HepG2 (cell line): ENCODE results near the gene EIF4H. TPM values are rescaled to one million over a fixed set of nuclear protein-coding genes. Genes with fewer than 3 reads are reported as not detected.

Source experiments
- BRCA1 ChIP-seq: sonication (generic); formaldehyde crosslinking; IDR thresholded peaks from 2 replicates; pipeline ENCODE4 v1.4.0; 2020; ENCODE audit warnings: missing genetic modification reagents
- HNF1B ChIP-seq: sonication (generic); formaldehyde crosslinking; IDR thresholded peaks from 2 replicates; pipeline ENCODE4 v1.5.1; 2020; ENCODE audit warnings: mild to moderate bottlenecking, moderate library complexity, missing genetic modification reagents
- HNRNPUL1 ChIP-seq: fragments of 200-400 bp; formaldehyde crosslinking; IDR thresholded peaks from 2 replicates; pipeline ENCODE4 v1.6.1; 2017; ENCODE audit warnings: low read depth, mild to moderate bottlenecking, low read length, moderate library complexity
- SOX5 ChIP-seq: IDR thresholded peaks from 2 replicates; pipeline ENCODE4 v1.6.1; 2016; ENCODE audit warnings: borderline replicate concordance
- ZNF124 ChIP-seq: sonication (generic); formaldehyde crosslinking; IDR thresholded peaks from 2 replicates; pipeline ENCODE4 v1.4.0; 2020; ENCODE audit warnings: missing genetic modification reagents
- ZNF414 ChIP-seq: sonication (generic); formaldehyde crosslinking; IDR thresholded peaks from 2 replicates; pipeline ENCODE4 v1.5.0; 2020; ENCODE audit warnings: missing genetic modification reagents
- ZNF558 ChIP-seq: sonication (generic); formaldehyde crosslinking; IDR thresholded peaks from 2 replicates; pipeline ENCODE4 v1.9.0; 2022; ENCODE audit warnings: mild to moderate bottlenecking, missing genetic modification reagents, borderline replicate concordance
- ZSCAN9 ChIP-seq: IDR thresholded peaks from 2 replicates; pipeline ENCODE4 v1.6.1; 2016; ENCODE audit warnings: borderline replicate concordance
- polyA plus RNA-seq, 8 experiments: library from polyadenylated mRNA; depleted of rRNA in 3 of 8; stranded (reverse) in 7 of 8; unstranded in 1 of 8; fragments of >200 nt; fragmentation: Illumina TruSeq in 4 of 8; extraction: Trizol in 4 of 8; gene quantifications; 2 replicates each; pipeline versions ENCODE4 v1.2.1 to v1.2.3, GENCODE V29; 2011 to 2016; ENCODE audit warnings: low read depth in 4 of 8, missing spikeins in 1 of 8, mixed read lengths in 1 of 8; ENCODE audit not compliant: insufficient read depth in 1 of 8
- total RNA-seq, 5 experiments: library from RNA; depleted of rRNA; stranded (reverse); fragments of >200 nt; fragmentation: Illumina TruSeq; extraction: Trizol; gene quantifications; 2 replicates each; pipeline ENCODE4 v1.2.3, GENCODE V29; 2016; ENCODE audit warnings: low read depth in 1 of 5
- TF ChIP-seq, protein P1 (sequence below), 2 experiments: IDR thresholded peaks; 2 replicates each; pipeline ENCODE4 v1.6.1; 2011 to 2012; ENCODE audit warnings: low read length in 2 of 2, borderline replicate concordance in 1 of 2, low read depth in 1 of 2, mild to moderate bottlenecking in 1 of 2, moderate library complexity in 1 of 2

EIF4H gene
- total and polyA plus RNA-seq, 2 of the 13 experiments (the other 11 are each of a cell fraction or from before 2014, with no cell fraction given) = 232 to 321 TPM

GRCh38 chr7:74173491-74173865 lies 678 bp upstream of the EIF4H start (continued):
- 0 out of 2 replicates have a peak, but pooled peaks have one; percentile 2 for TF ChIP-seq HNF1B
- TF ChIP-seq BRCA1 (CRISPR knock-in tag) = 0 out of 2 replicates have a peak, but pooled peaks have one; percentile 5
- 0 out of 2 replicates have a peak, but pooled peaks have one; percentile 9 for TF ChIP-seq ZSCAN9 (CRISPR knock-in tag)
- TF ChIP-seq ZNF558 (CRISPR knock-in tag) = 0 out of 2 replicates have a peak, but pooled peaks have one; percentile 19
- no peak for TF ChIP-seq HNRNPUL1
- TF ChIP-seq SOX5 (CRISPR knock-in tag) = 0 out of 2 replicates have a peak, but pooled peaks have one; percentile 12
- no peak for TF ChIP-seq ZNF124 (CRISPR knock-in tag)
- TF ChIP-seq, protein P1, sequence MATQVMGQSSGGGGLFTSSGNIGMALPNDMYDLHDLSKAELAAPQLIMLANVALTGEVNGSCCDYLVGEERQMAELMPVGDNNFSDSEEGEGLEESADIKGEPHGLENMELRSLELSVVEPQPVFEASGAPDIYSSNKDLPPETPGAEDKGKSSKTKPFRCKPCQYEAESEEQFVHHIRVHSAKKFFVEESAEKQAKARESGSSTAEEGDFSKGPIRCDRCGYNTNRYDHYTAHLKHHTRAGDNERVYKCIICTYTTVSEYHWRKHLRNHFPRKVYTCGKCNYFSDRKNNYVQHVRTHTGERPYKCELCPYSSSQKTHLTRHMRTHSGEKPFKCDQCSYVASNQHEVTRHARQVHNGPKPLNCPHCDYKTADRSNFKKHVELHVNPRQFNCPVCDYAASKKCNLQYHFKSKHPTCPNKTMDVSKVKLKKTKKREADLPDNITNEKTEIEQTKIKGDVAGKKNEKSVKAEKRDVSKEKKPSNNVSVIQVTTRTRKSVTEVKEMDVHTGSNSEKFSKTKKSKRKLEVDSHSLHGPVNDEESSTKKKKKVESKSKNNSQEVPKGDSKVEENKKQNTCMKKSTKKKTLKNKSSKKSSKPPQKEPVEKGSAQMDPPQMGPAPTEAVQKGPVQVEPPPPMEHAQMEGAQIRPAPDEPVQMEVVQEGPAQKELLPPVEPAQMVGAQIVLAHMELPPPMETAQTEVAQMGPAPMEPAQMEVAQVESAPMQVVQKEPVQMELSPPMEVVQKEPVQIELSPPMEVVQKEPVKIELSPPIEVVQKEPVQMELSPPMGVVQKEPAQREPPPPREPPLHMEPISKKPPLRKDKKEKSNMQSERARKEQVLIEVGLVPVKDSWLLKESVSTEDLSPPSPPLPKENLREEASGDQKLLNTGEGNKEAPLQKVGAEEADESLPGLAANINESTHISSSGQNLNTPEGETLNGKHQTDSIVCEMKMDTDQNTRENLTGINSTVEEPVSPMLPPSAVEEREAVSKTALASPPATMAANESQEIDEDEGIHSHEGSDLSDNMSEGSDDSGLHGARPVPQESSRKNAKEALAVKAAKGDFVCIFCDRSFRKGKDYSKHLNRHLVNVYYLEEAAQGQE (IDR thresholded peaks at IDR 0.05; ENCODE audit: borderline replicate concordance in 1 of 2, low read depth in 1 of 2, low read length in 2 of 2) = no peak
- 0 out of 2 replicates have a peak, but pooled peaks have one; percentile 46 for TF ChIP-seq ZNF414 (CRISPR knock-in tag)
